CD14-positive monocyte (primary cell): ENCODE results near the gene CPNE2. TPM values are rescaled to one million over a fixed set of nuclear protein-coding genes. Genes with fewer than 3 reads are reported as not detected.

Experiments
- DNase-seq, 3 donors: peaks; one replicate each; pipeline ENCODE4 v3.0.0-alpha.2; 2011 to 2022
- H2AFZ ChIP-seq: 2 replicates; pipeline ENCODE4 v1.6.0; 2012; ENCODE audit warnings: mild to moderate bottlenecking, low read depth, low read length, inconsistent platforms; ENCODE audit not compliant: insufficient read depth, poor library complexity, severe bottlenecking
- H3K27ac ChIP-seq, 2 donors: 1 replicate in 1 of 2; 2 replicates in 1 of 2; pipeline ENCODE4 v1.5.1; 2012 to 2013; ENCODE audit warnings: low read length in 2 of 2, control low read depth in 1 of 2, inconsistent platforms in 1 of 2, low read depth in 1 of 2, mild to moderate bottlenecking in 1 of 2
- H3K27me3 ChIP-seq, 2 donors: one replicate each; pipeline versions ENCODE4 v1.6.0 to v1.6.1; 2011 to 2013; ENCODE audit warnings: low read length in 2 of 2; ENCODE audit not compliant: control insufficient read depth in 2 of 2, insufficient read depth in 2 of 2
- H3K36me3 ChIP-seq, 2 donors: replicated peaks in 1 of 2; 1 replicate in 1 of 2; 2 replicates in 1 of 2; pipeline versions ENCODE4 v1.5.1 to v1.6.1; 2012 to 2013; ENCODE audit warnings: low read length in 2 of 2, control low read depth in 1 of 2, inconsistent platforms in 1 of 2, mild to moderate bottlenecking in 1 of 2; ENCODE audit not compliant: insufficient read depth in 2 of 2, control insufficient read depth in 1 of 2
- H3K4me1 ChIP-seq, 2 donors: 1 replicate in 1 of 2; 2 replicates in 1 of 2; pipeline versions ENCODE4 v1.5.1 to v1.6.1; 2012 to 2013; ENCODE audit warnings: low read length in 2 of 2, control low read depth in 1 of 2, inconsistent platforms in 1 of 2, mild to moderate bottlenecking in 1 of 2, moderate library complexity in 1 of 2; ENCODE audit not compliant: insufficient read depth in 2 of 2, control insufficient read depth in 1 of 2
- H3K4me2 ChIP-seq: replicated peaks from 2 replicates; pipeline ENCODE3; 2012; ENCODE audit warnings: low read length, moderate library complexity, mild to moderate bottlenecking; ENCODE audit not compliant: poor library complexity, severe bottlenecking; ENCODE audit errors: extremely low read depth
- H3K4me3 ChIP-seq, 3 experiments: fragments of 200-600 bp in 1 of 3; sonication (generic) in 1 of 3; replicated peaks in 1 of 3; 1 replicate in 2 of 3; 2 replicates in 1 of 3; pipeline ENCODE4 v1.5.1; 2011 to 2013; ENCODE audit warnings: low read length in 3 of 3, mild to moderate bottlenecking in 3 of 3, control low read depth in 2 of 3, low read depth in 2 of 3, inconsistent platforms in 1 of 3, moderate library complexity in 1 of 3
- H3K79me2 ChIP-seq: 2 replicates; pipeline ENCODE4 v1.6.0; 2012; ENCODE audit warnings: mild to moderate bottlenecking, control low read depth, inconsistent platforms, low read length, moderate library complexity; ENCODE audit not compliant: insufficient read depth
- H3K9ac ChIP-seq: 2 replicates; pipeline ENCODE4 v1.6.0; 2017; ENCODE audit warnings: low read length, mild to moderate bottlenecking; ENCODE audit not compliant: insufficient read depth, poor library complexity, severe bottlenecking
- H3K9me3 ChIP-seq, 2 donors: replicated peaks in 1 of 2; 1 replicate in 1 of 2; 2 replicates in 1 of 2; pipeline versions ENCODE4 v1.5.1 to v1.6.1; 2012 to 2013; ENCODE audit warnings: low read length in 2 of 2, control low read depth in 1 of 2; ENCODE audit not compliant: control insufficient read depth in 1 of 2, insufficient read depth in 1 of 2
- H4K20me1 ChIP-seq: 2 replicates; pipeline ENCODE4 v1.6.0; 2012; ENCODE audit warnings: mild to moderate bottlenecking, low read length, control low read depth, moderate library complexity; ENCODE audit not compliant: insufficient read depth
- H3K27ac Mint-ChIP-seq, 7 donors: one replicate each; pipeline ENCODE4 v1.8.0; 2020; ENCODE audit warnings: mild to moderate bottlenecking in 7 of 7, mixed read lengths in 7 of 7, moderate library complexity in 6 of 7, inconsistent platforms in 2 of 7
- H3K27me3 Mint-ChIP-seq, 3 donors: one replicate each; pipeline ENCODE4 v1.8.0; 2021 to 2022; ENCODE audit warnings: low read depth in 3 of 3, mild to moderate bottlenecking in 3 of 3, mixed read lengths in 3 of 3, moderate library complexity in 3 of 3, inconsistent platforms in 1 of 3
- H3K36me3 Mint-ChIP-seq, 2 donors: one replicate each; pipeline ENCODE4 v1.8.0; 2020; ENCODE audit warnings: mixed read lengths in 2 of 2, inconsistent platforms in 1 of 2, mild to moderate bottlenecking in 1 of 2
- H3K4me1 Mint-ChIP-seq: one replicate; pipeline ENCODE4 v1.8.0; 2020; ENCODE audit warnings: mild to moderate bottlenecking, mixed read lengths
- H3K4me3 Mint-ChIP-seq, 2 donors: one replicate each; pipeline ENCODE4 v1.8.0; 2020; ENCODE audit warnings: mild to moderate bottlenecking in 2 of 2, mixed read lengths in 2 of 2, moderate library complexity in 1 of 2
- H3K9me3 Mint-ChIP-seq, 7 donors: one replicate each; pipeline ENCODE4 v1.8.0; 2020 to 2022; ENCODE audit warnings: mixed read lengths in 7 of 7, mild to moderate bottlenecking in 6 of 7, moderate library complexity in 6 of 7, inconsistent platforms in 2 of 7
- WGBS: methylation state at CpG from one replicate; pipeline ENCODE4 v1.1.5; 2013; ENCODE audit warnings: missing lambda C conversion rate; ENCODE audit not compliant: insufficient coverage; 5-methylcytosine and 5-hydroxymethylcytosine counted together
- intact Hi-C, 2 donors: fragments of 100-400 bp; cut with micrococcal nuclease; formaldehyde crosslinking; loops; one replicate each; pipeline versions ENCODE4 v1.15.0 to v1.15.1; 2023
- polyA plus RNA-seq, 3 donors: library from polyadenylated mRNA; depleted of rRNA in 1 of 3; unstranded in 2 of 3; stranded (reverse) in 1 of 3; fragments of 300-500 nt in 2 of 3; fragments of >200 nt in 1 of 3; fragmentation: Illumina TruSeq in 2 of 3; gene quantifications; 1 replicate in 2 of 3; 2 replicates in 1 of 3; pipeline ENCODE4 v1.2.3, GENCODE V29; 2012 to 2021
- TF ChIP-seq, protein P1 (sequence below): fragments of 200-600 bp; IDR thresholded peaks from one replicate; pipeline ENCODE4 v1.8.0; 2022; ENCODE audit warnings: antibody characterized with exemption, mild to moderate bottlenecking

The CPNE2 gene
- polyA plus RNA-seq, 3 donors, result 18.3 to 68.8 (median 23.9) TPM

GRCh38 chr16:57123216-57123973 is 31.0 kb downstream of the CPNE2 start:
- peaks cover 67 to 87% of the 10 kb centered on the region in 2 donors for H3K36me3 Mint-ChIP-seq
- TF ChIP-seq, protein P1, sequence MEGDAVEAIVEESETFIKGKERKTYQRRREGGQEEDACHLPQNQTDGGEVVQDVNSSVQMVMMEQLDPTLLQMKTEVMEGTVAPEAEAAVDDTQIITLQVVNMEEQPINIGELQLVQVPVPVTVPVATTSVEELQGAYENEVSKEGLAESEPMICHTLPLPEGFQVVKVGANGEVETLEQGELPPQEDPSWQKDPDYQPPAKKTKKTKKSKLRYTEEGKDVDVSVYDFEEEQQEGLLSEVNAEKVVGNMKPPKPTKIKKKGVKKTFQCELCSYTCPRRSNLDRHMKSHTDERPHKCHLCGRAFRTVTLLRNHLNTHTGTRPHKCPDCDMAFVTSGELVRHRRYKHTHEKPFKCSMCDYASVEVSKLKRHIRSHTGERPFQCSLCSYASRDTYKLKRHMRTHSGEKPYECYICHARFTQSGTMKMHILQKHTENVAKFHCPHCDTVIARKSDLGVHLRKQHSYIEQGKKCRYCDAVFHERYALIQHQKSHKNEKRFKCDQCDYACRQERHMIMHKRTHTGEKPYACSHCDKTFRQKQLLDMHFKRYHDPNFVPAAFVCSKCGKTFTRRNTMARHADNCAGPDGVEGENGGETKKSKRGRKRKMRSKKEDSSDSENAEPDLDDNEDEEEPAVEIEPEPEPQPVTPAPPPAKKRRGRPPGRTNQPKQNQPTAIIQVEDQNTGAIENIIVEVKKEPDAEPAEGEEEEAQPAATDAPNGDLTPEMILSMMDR, result no peak
- Histone ChIP-seq H2AFZ (no peak overlapping the region), H4K20me1 (no peaks in the 10 kb centered on the region), H3K9me3 (no peaks in the 10 kb centered on the region), H3K4me3 (no peak overlapping the region), H3K79me2 (no peaks in the 10 kb centered on the region), H3K27ac (peak overlapping the region in 1 of 2 donors; percentile 48), H3K27me3 (no peaks in the 10 kb centered on the region), H3K9ac (no peak overlapping the region), H3K4me2 (no peak overlapping the region), H3K36me3 (peaks cover 79 to 90% of the 10 kb centered on the region in 2 donors), H3K4me1 (peaks cover 5 to 6% of the 10 kb centered on the region in 2 donors)
- peaks cover 11% of the 10 kb centered on the region for H3K4me1 Mint-ChIP-seq
- no peak for DNase-seq
- WGBS, result 66% methylated on average over 3 of the region's 7 CpGs
- peaks cover 0 to 1% (median under 1%) of the 10 kb centered on the region in 3 donors for H3K27me3 Mint-ChIP-seq
- intact Hi-C loops, result no loop called here
- H3K9me3 Mint-ChIP-seq, result peaks cover 0 to 2% (median 0%) of the 10 kb centered on the region in 7 donors
- peak overlapping the region in 6 of 7 donors; percentile 6 to 82 (median 28) for H3K27ac Mint-ChIP-seq
- no peak overlapping the region for H3K4me3 Mint-ChIP-seq

DNA sequence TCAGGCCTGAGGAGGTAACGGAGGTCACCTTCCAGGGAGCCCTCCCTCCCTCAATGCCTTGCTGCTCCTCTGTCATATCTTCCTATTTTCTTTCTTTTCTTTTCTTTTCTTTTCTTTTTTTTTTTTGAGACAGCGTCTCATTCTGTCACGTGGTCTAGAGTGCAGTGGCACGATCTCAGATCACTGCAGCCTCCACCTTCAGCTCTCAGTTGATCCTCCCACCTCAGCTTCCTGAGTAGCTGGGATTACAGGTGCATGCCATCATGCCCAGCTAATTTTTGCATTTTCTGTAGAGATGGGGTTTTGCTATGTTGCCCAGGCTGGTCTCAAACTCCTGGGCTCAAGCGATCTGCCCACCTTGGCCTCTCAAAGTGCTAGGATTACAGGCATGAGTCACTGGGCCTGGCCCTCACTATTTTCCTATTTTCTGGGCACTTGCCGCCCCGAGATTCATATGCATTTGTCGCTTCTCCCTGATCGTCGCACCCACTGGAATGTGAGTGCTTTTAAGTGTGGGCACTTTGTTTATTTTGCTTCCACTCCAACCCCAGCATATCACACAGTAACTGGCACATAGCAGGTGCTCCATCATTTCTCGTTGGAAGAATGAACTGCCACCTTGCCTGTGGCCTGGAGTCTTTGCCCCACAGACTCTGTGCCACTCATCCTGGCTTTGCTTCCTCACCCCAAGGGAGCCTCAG is 31.7 kb downstream of the CPNE2 start:
- 87% methylated on average over 5 of the region's 11 CpGs for WGBS
- Histone ChIP-seq H3K27ac (no peak overlapping the region), H3K9ac (no peak overlapping the region), H4K20me1 (no peaks in the 10 kb centered on the region), H3K27me3 (no peaks in the 10 kb centered on the region), H3K79me2 (no peaks in the 10 kb centered on the region), H3K36me3 (peaks cover 78 to 90% of the 10 kb centered on the region in 2 donors), H3K4me1 (peaks cover 5 to 6% of the 10 kb centered on the region in 2 donors), H2AFZ (no peak overlapping the region), H3K4me3 (no peak overlapping the region), H3K9me3 (no peaks in the 10 kb centered on the region), H3K4me2 (no peak overlapping the region)
- TF ChIP-seq, protein P1, result no peak
- peaks cover 14% of the 10 kb centered on the region for H3K4me1 Mint-ChIP-seq
- no peak for DNase-seq
- H3K27ac Mint-ChIP-seq, result peak overlapping the region in 4 of 7 donors; percentile 15 to 82 (median 56)
- H3K4me3 Mint-ChIP-seq, result no peak overlapping the region
- H3K27me3 Mint-ChIP-seq, result peaks cover 0 to 1% (median 0%) of the 10 kb centered on the region in 3 donors
- H3K9me3 Mint-ChIP-seq, result peaks cover 0 to 2% (median 0%) of the 10 kb centered on the region in 7 donors
- intact Hi-C loops, result no loop called here
- peaks cover 70 to 86% of the 10 kb centered on the region in 2 donors for H3K36me3 Mint-ChIP-seq
